ENCODE data around the gene PPT2.

DNA sequence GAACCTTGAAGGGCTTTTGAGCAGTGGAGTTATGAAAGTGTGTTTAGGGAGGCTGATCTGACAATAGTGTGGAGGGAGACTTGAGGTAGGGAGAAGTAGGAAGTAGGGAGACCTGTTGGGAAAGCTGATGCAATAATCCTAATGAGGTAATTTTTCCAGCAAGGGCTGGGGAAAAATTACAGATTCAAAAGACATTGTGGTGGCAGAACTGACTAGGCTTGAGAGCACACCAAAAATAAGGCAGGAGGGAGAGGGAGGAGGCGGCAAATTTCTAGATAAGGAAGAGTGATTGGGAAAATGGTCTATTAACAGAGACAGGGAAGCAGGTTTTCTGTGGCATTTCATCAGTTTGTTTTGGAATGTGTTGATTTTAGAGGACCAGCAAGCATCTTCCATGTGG is 7.7 kb upstream of the PPT2 start:
- no peak for TF ChIP-seq POLR2A (IDR thresholded peaks at IDR 0.05; ENCODE audit: low read depth)
- TF ChIP-seq POLR2AphosphoS5 (IDR thresholded peaks at IDR 0.05) = no peak
- TF ChIP-seq CTCF (IDR thresholded peaks at IDR 0.05) = no peak
- no peak for TF ChIP-seq EP300 (IDR thresholded peaks at IDR 0.05)
